GM19372 (cell line): Measurements from ENCODE around the gene RAD23A.

ENCODE experiments used
- ATAC-seq: cut with Tn5 transposase; IDR thresholded peaks from one replicate; pipeline ENCODE4 v1.9.1; 2021; ENCODE audit warnings: mild to moderate bottlenecking, low read depth, moderate library complexity; ENCODE audit not compliant: unreplicated experiment

The RAD23A gene

DNA sequence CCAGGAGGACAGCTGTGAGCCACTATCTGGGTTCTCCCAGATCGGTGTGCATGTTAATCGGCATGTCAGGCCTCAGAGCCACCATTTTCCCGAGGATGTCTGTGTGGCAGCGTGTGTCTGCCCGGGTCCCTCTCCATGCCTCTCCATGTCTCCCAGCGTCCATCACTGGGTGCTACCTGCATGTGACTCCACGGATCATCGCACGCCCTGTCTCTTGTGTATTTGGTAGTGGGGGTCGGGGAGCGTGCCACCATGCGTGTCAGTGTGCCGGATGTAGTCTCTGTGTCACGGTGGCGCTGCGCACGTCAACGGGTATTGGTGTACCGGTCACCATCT, 55.5 kb downstream of the RAD23A start:
- ATAC-seq: no peak

DNA sequence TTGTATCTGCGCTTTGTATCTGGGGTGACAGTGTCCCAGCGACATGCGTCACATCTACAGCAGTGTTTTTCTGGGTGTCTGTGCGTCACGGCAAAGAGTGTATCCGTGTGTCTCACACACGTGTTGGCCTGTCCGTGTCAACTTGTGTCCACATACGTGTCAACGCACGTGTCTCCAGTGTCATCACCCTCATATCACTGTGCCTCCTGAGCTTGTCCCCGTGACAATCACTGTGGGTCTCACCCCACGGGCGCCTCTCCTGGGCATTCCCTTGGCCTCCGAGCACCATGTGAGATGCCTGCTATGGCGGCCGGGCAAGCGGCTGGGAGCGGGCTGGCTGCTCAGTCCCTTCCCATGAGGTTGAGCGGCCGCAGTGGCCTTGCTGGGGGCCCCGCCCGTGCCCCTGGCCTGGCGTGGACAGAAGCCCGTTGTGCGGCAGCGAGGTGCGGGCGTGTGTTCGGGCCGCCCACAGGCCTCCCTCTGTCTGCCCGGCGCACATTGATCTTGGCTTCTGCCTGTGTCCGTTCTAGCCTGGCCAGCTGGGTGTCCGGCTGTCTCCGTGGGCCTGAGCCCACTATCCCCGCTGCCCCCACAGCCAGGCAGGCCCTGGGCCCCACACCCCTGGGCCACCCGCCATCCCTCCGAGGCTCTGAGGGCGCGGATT, 56.0 kb downstream of the RAD23A start:
- no peak for ATAC-seq

DNA sequence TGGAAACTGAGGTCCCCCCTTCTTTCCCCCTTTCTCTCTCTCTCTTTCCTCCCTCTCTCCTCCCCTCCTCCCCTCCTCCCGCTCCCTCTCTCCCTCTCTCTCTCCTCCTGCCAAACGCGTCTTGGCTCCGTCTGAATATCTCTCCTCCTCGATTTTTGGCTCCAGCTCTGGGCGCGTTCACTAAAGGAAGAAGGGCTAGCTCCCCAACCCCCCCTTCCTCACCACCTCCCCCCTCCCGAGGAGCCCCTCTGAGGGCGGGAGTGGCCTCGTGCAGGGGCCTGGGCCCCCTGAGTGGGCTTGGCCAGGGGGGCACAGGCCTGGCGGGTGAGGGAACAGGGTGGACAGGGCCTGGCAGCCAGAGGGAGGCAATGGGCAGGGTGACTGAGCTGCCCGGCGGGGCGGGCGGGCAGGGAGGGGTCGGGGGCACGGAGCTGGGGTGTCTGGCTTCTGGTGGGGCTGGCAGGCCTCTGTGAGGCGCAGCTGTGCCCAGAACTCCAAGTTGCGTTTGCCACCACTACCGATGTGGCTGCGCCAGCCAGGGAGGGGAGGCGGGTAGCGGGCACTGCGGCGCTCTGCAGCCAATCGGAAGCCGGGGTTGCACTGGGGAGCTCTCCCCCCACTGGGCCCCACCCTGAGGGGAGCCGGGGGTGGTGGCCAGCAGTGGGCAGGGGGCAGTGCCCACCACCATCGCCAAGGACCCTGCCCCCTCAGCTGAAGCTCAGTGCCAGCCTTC, 56.7 kb downstream of the RAD23A start:
- no peak for ATAC-seq

DNA sequence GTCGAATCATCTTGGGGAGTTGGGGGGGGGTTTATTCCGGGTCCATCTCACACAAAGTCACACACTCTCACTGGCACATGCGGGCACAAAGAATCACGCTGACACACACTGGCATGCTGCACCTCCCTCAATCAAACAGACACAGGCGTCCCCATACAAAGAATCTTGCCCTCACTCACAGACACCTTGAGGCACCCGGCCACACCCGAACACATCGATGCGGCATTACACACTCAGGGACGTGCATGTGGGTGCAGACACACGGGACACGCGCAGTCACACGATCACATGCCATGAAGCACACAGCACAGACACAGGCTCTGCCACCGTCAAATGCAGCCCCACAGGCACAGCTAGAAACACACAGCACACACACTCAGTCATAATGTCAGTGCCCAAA, 57.4 kb downstream of the RAD23A start:
- no peak for ATAC-seq
